HEK293T (cell line): ENCODE results near the gene GBGT1.

Experiments used
- ARNT ChIP-seq: fragments of 450-650 bp; IDR thresholded peaks from 2 replicates; pipeline ENCODE4 v1.6.1; 2017; ENCODE audit warnings: mild to moderate bottlenecking
- FOXA1 ChIP-seq: fragments of 450-650 bp; IDR thresholded peaks from 2 replicates; pipeline ENCODE4 v1.6.1; 2016; ENCODE audit warnings: mild to moderate bottlenecking
- FOXK2 ChIP-seq: fragments of 450-650 bp; IDR thresholded peaks from 2 replicates; pipeline ENCODE4 v1.6.1; 2016; ENCODE audit warnings: mild to moderate bottlenecking
- FOXM1 ChIP-seq: fragments of 450-650 bp; IDR thresholded peaks from 2 replicates; pipeline ENCODE4 v1.6.1; 2017; ENCODE audit warnings: mild to moderate bottlenecking, borderline replicate concordance
- HDGF ChIP-seq: fragments of 450-650 bp; IDR thresholded peaks from 2 replicates; pipeline ENCODE4 v1.6.1; 2017; ENCODE audit warnings: antibody characterized with exemption, borderline replicate concordance
- NFRKB ChIP-seq: fragments of 450-650 bp; IDR thresholded peaks from 2 replicates; pipeline ENCODE4 v1.6.1; 2016; ENCODE audit warnings: mild to moderate bottlenecking, moderate library complexity
- PKNOX1 ChIP-seq: fragments of 450-650 bp; IDR thresholded peaks from 2 replicates; pipeline ENCODE4 v1.6.1; 2016
- SP1 ChIP-seq: fragments of 450-650 bp; IDR thresholded peaks from 2 replicates; pipeline ENCODE4 v1.6.1; 2017
- TARDBP ChIP-seq: fragments of 450-650 bp; IDR thresholded peaks from 2 replicates; pipeline ENCODE4 v1.6.1; 2016
- ZNF384 ChIP-seq: fragments of 450-650 bp; IDR thresholded peaks from 2 replicates; pipeline ENCODE4 v1.6.1; 2016

- no peak for TF ChIP-seq ZNF384
- no peak for TF ChIP-seq FOXK2
- TF ChIP-seq NFRKB, result no peak
- TF ChIP-seq FOXM1, result no peak
- no peak for TF ChIP-seq HDGF
- no peak for TF ChIP-seq ARNT
- no peak for TF ChIP-seq SP1
- no peak for TF ChIP-seq PKNOX1
- TF ChIP-seq FOXA1, result no peak
- TF ChIP-seq TARDBP, result no peak
Measured at GRCh38 chr9:133131506-133131905, 32.2 kb downstream of the GBGT1 start.
